ENCODE data around the gene TRAPPC3.

TRAPPC3 gene

DNA sequence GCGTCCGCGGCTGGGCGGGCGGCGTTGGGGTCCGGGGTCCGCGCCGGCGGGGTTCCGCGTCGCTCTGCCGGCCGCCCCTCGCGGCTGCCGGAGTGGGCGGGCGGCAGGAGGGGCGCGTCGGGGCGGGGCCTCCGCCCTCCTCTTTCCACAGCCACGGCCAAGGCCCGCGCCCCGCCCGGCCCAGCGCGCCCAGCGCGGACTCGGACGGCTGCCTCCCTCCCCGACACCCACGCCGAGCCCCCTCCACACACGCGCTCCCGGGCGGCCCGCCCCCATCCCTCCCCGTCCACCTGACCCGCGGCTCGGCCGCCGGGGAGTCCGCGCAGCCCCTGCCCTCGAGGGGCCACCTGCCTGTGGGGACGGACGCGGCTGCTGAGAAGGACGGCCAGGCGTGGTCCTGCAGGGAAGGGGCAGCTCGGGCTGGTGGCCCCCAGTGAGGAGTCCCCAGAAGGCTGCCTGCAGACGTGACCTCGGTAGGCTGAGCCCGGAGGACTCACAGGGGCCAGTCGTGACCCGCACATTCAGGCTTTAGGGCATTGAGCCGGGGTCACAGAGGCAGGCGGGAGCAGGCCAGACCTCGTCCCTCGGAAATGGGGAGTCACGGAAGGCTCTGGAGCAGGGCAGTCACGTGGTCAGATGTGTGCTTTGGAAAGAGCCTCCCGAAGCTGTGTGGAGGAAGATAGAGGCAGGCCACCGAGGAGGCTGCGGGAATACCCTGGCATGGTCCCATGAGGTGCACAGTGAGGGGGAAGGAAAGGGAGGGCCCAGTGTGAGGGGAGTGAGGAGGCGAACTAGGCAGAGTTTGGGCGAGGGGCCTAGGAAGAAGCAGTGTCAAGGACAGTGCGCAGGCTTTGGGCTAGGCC lies 23.9 kb downstream of the TRAPPC3 start, which contains the start of gene COL8A2:
Gene COL8A2 (minus strand): TSS at position 94 of the 863 bp plus-strand sequence. CDS start 24,980 bp downstream, outside the sequence.
- DNase-seq, result no peak

DNA sequence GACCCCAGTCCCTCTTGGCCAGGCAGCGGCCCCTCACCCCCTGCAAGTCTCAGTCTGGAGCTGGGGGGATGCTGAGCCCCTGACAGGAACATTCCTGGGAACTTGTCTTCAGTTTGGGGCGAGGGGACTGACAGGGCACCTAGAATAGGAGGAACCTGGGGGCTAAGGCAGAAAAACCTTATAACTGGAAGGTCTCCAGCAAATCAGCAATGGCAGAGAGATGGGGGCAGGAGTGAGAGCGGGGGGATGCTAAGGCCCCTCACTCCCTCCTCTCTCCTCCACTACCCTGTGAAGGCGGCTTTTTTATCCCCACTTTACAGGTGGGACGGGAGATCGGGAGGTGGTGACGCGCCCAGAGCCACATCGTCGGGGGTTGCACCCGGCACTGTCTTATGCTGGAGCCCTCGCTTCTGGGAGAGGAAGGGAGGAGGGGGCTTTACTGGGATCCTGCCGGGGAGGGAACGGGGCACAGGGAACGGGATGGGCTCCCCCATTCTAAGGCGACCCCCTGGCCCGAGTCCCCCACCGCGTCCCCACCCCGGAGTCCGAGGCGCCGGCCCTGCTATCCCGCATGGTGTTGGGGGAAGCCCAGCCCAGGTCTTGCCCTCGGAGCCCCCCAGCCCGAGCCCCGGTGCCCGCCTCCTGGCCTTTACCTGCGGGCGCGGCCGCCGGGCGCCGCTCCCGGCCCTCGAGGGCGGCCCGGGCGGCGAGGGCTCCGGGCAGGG lies 24.7 kb downstream of the TRAPPC3 start:
- DNase-seq, result no peak

DNA sequence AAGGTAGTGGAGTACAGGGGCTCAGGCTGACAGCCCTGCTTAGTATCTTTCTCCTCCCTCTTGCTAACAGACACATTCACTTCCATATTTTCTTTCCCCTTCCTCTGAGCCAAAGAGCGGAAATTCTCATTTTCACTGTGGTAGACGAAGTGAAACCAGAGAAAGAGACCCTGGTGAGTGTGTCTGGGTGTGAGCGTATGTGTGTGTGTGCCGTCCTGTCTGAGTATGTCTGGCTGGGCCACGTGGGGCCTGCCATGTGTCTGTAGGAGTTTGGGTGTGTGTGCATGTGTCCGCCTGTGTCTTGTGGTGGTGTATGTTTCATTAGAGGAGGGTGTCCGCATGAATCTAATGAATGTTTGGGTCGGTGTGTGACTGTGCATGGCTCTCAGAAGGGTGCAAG lies 25.9 kb downstream of the TRAPPC3 start:
- peak; percentile 18 for DNase-seq

DNA sequence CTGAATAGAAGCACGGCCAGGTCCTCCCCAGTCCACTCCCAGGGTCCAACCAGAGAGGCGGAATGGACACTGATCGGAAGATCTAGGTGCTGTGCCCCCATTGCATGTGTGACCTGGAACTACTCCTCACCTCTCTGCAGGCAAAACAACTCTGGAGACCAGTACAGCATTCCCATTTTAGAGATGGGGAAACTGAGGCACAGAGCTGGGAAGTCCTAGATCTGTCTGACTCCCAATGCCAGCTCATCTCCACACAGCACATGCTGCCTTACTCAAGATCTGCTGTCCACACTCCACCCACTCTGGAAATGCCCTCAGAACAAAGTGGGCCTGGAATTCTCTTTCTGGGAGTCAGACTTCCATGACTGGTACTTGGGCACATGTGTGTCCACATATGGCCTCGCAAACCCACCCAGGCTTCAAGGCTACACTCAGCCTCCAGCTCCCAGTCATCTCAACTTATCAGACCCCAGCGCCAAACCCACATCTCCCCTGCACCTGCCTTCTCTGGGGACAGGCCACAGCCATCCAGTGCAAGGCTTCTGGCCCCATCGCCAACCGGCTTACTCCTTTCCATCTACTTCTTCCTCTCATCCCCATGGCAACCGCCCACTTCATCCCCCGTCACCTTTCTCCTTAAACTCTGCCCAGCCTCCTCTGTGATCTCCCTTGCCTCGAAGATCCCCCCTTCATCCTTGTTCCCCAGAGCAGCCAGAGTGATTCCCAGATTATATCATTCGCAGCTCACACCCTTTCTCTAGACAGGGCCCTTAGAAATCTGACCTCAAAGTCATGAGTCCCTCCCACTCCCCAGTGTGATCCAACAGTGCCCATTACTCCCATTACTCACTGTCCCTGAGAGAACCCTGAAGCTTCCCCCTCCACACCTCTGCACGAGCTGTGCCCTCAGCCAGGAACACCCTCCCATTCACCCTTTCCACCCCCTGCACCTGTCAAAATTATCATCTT lies 26.9 kb downstream of the TRAPPC3 start:
- no peak for DNase-seq

DNA sequence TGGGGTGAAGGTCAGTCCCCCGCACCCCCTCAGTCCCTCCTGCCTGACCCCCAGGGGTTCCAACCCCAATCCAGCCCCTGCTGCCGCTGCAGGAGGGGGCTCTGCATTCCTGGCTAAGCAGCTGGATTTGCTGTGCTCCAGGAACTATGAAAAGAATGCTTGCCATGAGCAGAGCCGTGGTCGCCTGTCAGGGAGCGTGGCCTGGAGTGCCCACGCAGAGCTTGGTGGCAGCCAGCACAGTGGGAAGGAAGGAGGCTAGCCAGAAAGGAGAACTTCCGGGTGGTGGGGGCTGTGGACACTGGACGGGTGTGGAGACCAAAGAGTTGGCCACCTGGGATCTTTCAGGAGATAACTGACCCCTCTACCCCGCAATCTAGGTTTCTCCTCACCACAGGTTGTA lies 29.8 kb downstream of the TRAPPC3 start:
- DNase-seq, result no peak

DNA sequence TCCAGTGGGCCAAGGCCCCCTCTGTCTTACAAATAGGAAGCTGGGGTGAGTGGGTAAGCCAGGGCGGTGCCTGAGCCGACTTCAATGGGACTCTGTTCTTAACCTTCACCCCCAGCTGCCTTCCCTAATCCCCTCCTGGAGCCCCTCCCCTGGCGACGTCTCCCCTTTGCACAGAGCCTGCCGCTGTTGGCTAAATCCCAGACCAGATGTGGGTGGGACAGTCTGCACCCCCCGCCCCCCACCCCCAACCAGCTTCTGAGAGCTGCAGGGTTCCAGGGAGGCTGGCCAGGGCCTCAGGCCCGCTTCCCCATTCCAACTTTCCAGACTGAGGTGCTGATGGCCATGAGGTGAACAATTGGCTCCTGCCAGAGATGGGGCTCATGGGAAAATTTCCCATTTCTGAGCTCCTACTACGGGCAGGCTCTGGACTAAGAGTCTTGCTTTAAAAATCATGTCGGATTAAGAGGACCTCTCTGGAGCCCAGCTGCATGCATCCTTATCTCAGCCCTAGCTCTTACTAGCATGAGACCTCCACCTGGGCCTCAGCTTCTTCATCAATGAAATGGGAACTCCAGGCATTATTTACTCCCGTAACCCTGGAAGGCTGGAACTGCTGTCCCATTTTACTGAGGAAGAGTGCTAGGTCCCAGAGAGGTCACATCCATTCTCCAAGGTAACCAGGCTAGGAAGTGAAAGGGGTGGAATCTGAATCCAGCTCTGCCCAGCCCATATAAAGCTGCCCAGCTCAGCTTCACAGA lies 30.7 kb downstream of the TRAPPC3 start:
- no peak for DNase-seq

DNA sequence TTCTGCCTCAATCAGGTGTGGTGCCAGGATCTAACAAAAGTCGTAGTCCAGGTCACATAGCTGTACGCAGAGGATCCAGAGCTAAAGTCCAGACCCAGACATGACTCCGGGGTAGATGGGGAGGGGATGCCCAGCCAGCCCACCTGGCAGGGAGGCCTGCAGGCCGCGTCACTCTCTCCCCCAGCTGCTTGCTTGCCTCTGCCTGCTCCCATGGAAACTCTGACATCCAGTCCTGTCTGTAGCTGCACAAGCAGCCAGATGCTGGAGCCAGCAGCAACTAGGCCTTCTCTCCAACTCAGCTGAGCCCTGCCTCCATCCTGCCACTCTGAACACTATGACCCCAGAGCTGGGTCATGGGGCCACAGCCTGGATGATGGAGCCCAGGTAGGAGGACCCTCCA lies 32.4 kb downstream of the TRAPPC3 start:
- no peak for DNase-seq

DNA sequence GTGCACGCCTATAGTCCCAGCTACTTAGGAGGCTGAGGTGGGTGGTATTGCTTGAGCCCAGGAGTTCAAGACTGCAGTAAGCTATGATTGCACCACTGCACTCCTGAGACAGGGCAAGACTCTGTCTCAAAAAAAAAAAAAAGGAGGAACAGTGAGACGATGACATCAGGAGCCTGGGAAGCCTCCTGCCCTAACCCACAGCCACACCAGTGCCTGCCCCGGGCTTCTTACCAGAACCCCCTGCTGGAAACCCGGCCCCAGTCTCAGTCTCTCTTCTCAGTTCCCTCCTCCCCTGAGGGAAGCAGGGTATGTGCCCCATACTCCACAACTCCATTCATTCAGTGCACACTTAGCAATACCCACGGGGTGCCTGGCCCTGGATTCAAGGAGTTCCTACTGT lies 33.4 kb downstream of the TRAPPC3 start:
- no peak for DNase-seq

DNA sequence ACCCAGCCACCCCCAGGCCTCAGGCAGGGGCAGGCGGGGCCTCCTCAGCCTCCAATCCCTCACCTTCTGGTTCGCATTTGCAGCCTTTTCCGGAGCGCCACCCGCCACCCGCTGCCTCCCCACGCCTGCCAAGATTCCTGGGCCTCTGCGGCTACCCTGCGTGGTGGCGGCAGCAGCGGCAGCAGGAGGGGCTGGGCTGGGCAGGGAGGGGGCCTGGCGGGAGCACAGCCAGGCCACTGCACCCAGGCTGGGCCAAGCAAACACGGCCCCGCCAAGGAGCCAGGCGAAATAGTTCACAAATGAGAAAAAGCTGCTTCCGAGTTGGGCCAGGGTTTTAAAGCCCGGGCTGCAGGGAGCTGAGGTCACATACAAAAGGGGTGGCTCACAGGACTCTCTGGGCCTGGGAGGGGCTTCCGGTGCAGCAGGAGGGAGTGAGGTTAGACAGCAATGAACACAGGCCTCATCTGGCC lies 34.1 kb downstream of the TRAPPC3 start:
- no peak for DNase-seq

DNA sequence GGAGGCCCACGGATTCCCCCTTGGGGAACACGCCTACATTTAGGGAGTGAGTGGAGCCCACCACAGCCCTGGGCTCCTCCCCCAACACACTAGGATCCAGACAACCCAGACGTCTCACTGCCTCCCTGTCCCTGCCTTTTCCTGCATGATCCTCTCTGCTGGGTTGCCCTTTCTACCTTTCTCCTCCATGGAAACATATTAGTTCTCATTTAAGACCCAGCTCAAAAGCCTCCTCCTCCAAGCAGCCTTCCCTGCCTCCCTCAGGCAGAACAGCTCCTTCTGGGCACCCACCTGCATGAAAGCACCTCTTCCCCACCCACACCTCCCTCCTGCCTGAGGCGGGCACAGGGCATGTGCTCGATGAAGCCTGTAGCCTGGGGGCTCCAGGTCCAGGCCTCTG lies 34.9 kb downstream of the TRAPPC3 start:
- no peak for DNase-seq

DNA sequence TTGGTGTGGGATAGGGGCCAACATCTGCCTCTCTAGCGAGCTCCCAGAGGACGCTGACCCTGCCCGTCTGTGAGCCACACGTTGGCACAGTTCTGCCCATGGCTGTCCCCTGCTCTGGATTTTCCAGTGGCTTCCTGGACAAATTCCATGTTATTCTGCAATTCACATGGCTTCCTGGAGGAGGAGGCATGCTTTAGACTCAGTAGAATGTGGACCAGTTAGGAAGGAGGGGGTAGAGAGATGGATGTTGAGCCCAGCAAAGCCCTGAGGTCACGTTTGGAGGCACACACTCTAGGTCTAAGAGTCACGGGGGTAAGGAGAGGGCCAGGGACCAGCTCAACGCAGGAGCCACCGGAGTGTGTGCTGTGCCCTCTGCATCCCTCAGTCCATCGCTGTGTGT lies 36.5 kb downstream of the TRAPPC3 start:
- no peak for DNase-seq

DNA sequence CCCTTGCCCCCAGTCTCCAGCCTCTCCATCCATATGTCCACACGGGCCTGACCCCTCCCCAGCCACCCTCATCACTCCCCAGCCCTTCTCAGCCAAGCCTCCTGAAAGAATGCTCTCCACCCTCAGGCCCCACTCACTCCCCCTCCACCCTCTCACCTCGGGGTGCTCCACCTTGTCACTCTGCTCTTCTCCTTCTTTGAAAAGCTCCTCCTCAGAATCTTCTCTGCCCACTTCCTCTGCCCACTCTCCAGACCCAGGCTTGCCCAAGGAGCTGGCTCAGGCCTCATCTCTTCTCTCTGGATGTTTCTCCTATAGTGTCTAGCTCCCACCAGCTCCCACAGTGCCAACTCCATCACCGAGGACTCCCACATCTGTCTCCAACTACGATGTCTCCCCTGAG lies 38.1 kb downstream of the TRAPPC3 start:
- no peak for DNase-seq

DNA sequence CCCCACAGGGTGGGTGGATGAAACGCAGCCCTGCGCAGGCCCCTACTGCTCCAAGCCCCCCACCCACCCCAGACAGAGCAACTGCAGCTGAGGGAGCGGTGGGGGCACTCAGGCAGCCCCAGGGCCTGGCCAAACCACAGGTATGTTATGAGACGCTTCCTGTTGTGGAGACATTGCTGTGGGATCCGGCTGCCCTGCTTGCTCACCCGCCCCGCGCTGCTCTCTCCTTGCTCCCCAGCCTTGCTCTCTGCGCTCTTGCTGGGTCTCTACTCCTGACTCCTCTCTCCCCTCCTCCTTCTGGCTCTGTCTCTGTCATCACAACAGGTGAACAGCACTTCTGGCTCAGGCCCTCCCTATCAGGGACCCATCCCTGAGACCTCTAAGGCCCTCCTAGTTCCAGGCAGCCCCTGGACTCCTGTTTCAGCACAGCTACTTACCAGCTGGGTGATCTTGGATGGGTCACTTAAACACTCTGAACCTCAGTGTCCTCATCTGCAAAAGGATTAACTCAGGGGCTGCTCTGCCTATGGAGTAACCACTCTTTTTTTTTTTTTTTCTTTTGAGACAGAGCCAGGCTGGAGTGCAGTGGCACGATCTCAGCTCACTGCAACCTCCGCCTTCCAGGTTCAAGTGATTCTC lies 40.1 kb downstream of the TRAPPC3 start:
- DNase-seq, result peak; percentile 42

DNA sequence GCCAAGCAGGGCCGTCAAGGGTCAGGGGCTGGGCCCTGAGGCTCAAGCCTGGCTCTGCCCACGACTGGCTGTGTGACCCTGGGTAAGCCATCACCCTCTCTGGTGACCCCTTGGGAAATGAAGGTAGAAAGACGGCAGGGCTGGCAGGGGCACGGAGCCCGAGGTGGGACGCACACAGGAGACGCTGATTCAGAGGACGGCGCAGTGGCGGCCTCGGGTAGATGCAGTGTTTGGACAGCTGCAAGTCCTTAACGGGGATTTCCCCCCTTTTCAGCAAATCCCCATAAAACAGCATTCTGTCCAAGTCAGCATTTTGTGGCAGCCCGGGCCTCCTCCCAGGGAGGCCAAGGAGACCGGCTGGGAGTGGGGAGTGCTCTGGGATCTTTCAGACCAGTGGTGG lies 41.0 kb downstream of the TRAPPC3 start:
- no peak for DNase-seq

DNA sequence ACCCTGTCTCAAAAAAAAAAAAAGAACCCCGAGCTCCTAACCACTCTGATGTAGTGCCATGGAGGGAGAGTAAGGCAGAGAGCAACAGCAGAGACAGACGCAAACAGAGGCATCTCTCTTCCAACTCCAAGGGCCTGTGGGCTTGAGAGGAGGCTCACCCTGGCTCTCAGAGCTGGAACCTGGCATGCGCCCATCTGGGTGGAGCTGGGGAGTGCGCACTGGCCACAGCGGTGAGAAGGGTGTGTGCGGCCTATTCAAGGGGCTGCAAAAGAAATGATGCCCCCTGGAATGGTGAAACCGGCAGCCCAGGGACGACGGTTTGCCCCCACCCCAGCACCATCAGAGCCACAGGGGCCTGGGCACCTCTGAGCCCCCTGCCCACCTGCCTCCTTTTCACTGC lies 41.9 kb downstream of the TRAPPC3 start:
- DNase-seq, result no peak

DNA sequence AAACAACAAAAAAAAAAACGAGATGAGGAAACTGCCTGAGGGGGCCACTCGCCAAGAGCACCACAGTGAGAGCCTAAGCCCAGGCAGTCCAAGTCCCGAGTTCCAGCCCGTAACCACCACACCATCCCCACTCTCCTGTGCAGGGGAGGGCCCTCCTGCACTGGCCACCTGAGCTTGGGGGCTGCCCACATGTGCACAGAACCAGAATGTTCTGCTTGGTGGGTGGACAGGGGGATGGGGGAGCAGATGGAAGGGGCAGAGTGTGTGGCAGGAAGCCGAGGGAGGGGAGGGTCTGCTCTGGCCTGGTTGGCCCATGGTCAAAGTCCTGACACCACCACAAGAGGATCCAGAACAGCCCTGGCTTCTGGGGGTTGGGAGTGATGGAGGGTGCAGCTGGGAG lies 43.0 kb downstream of the TRAPPC3 start:
- no peak for DNase-seq

DNA sequence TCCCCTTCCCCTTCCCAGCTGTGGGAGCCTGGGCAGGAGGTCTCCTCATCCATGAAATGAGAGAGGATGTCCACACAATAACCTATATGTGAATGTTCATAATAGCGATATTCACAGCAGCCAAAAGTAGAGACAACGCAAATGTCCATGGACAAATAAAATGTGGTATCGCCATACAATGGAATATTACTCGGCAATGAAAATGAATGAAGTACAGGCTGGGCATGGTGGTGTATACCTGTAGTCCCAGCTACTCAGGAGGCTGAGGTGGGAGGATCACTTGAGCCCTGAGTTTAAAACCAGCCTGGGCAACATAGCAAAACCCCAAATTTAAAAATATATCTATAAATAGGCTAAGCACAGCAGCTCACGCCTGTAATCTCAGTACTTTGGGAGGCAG lies 47.7 kb downstream of the TRAPPC3 start:
- DNase-seq, result no peak

DNA sequence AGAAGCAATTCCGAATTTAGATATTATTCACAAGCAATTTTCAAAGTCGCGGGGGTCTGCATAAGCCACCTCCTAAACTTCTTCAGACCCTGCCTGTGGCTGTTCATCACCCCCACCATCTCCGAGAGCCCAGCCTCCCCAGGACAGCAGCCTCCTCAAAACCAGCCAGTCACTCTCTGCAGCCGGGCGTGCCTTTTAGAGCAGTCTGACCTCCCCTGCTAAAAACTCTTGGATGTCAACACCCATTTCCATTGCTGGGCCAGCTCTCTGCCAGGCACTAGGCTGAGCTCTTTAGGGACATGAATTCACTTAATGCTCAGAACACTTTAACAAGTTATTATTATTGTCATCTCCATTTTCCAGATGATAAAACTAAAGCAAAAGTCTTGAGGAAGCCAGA lies 48.9 kb downstream of the TRAPPC3 start:
- DNase-seq, result no peak

DNA sequence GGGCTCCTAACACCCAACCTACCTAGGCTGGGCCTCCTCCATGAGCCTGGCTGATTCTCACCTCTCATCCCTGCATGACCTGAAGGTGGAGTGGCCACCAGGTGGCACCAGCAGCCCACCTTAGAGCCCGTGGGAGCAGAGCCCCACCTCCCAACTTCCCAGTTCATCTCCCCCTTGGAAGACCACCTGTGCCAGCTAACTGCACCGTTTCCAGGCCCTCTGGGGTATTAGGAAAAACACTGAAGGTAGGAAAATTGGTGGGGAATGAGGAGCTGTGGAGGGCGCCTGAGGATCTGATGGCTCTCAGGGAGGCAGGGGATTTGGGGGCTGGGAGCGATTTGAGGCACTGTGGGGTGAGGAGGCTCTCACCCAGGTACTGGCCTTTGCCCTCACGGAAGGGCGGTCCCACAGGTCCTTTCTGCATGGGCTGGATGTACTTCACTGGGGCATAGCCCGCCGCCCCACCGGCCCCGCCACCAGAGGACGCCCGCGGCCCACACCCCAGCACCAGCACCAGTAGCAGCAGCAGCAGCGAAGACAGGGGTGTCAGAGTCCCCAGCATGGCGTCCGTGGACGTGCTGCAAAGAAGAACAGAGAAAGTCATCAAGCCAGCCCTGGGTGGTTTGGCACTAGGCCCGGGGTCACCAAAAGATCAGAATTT lies 49.5 kb downstream of the TRAPPC3 start:
- peak; percentile 85 for DNase-seq

DNA sequence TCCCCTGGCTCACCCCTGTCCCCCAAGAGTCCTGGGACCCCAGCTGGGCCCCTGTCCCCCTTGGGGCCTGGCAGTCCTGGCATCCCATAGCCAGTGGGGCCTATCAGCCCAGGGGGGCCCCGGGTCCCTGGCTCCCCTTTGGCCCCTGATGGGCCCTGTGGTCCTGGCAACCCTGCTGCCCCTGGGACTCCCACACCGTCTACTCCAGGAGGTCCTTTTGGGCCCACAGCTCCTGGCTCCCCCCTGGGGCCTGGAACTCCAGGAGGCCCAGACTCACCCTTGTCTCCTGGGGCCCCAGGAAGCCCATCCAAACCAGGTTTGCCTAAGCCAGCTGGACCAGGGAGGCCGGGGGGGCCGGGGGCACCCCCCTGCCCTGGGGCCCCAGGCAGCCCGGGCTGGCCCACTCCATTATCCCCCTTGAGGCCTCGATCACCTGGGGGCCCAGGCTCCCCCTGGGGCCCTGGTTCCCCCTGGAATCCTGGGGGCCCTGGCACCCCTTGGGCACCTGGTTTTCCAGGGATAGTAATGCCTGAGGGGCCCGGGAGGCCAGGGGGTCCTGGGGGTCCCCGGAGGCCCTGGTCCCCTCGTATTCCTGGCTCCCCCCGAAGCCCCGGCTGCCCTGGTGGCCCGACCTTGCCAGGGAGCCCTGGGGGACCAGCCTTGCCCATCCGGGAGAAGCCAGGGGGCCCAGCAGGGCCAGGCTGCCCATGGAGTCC lies 50.5 kb downstream of the TRAPPC3 start:
- no peak for DNase-seq
